ENCODE data around the gene BMPR1A. TPM values are rescaled to one million over a fixed set of nuclear protein-coding genes. Genes with fewer than 3 reads are reported as not detected.

Gene BMPR1A
- total RNA-seq, 1 experiment from 2014 or later, result 42.6 TPM

DNA sequence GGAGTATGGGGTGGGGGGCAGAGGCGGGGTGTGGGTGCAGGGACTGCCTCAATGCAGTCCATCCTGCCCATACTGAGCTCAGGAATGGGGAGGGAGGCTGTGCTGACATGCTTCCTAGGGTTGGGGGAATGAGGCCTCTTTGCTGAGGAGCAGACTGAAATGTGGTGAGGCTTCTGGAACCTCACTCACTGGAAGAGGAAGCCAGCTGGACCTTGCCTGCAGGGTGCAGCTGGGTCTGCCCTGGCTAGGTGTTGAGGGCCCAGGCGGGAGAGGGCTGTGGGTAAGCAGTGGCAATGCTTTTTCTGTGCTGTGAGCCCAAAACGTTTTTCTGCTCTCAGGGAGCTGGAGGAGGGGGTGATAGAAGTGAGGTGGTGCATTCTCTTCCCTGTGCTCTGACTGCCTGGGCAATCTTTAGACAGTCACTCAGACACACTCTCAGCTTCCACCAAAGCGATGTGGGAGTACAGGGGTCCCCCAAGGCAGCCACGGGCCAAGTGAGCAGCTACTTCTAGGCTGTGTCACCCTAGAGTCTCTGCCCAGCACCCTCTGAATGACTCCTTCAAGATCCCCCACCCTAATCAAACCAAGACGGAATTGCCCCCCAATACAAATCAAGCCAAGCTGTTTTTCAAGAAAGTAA, 41.1 kb upstream of the BMPR1A start (continued):
- TF ChIP-seq CTCF (IDR thresholded peaks at IDR 0.05 in 2 of 3, conservative IDR thresholded peaks at IDR 0.05 in 1 of 3; ENCODE audit: borderline replicate concordance in 1 of 3, insufficient read depth in 1 of 3, low read depth in 2 of 3, low read length in 2 of 3), result no peak
- TF ChIP-seq RAD21 (IDR thresholded peaks at IDR 0.05; ENCODE audit: low read depth), result no peak
- TF ChIP-seq JUND (IDR thresholded peaks at IDR 0.05), result no peak
- no peak for TF ChIP-seq ELF1 (IDR thresholded peaks at IDR 0.05; ENCODE audit: borderline replicate concordance, low read depth)
- TF ChIP-seq ZFX (IDR thresholded peaks at IDR 0.05), result no peak
- TF ChIP-seq EZH2phosphoT487 (IDR thresholded peaks at IDR 0.05; ENCODE audit: borderline replicate concordance), result no peak

GRCh38 chr10:86715836-86716235, 40.6 kb upstream of the BMPR1A start:
- TF ChIP-seq, protein P1, sequence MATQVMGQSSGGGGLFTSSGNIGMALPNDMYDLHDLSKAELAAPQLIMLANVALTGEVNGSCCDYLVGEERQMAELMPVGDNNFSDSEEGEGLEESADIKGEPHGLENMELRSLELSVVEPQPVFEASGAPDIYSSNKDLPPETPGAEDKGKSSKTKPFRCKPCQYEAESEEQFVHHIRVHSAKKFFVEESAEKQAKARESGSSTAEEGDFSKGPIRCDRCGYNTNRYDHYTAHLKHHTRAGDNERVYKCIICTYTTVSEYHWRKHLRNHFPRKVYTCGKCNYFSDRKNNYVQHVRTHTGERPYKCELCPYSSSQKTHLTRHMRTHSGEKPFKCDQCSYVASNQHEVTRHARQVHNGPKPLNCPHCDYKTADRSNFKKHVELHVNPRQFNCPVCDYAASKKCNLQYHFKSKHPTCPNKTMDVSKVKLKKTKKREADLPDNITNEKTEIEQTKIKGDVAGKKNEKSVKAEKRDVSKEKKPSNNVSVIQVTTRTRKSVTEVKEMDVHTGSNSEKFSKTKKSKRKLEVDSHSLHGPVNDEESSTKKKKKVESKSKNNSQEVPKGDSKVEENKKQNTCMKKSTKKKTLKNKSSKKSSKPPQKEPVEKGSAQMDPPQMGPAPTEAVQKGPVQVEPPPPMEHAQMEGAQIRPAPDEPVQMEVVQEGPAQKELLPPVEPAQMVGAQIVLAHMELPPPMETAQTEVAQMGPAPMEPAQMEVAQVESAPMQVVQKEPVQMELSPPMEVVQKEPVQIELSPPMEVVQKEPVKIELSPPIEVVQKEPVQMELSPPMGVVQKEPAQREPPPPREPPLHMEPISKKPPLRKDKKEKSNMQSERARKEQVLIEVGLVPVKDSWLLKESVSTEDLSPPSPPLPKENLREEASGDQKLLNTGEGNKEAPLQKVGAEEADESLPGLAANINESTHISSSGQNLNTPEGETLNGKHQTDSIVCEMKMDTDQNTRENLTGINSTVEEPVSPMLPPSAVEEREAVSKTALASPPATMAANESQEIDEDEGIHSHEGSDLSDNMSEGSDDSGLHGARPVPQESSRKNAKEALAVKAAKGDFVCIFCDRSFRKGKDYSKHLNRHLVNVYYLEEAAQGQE (IDR thresholded peaks at IDR 0.05; ENCODE audit: low read depth), result no peak
- no peak for TF ChIP-seq TCF7L2 (IDR thresholded peaks at IDR 0.05; ENCODE audit: borderline replicate concordance, extremely low read depth, insufficient read depth, insufficient read length)
- no peak for TF ChIP-seq CBX3 (IDR thresholded peaks at IDR 0.05; ENCODE audit: low read depth)
- no peak for TF ChIP-seq ELF1 (IDR thresholded peaks at IDR 0.05; ENCODE audit: borderline replicate concordance, low read depth)
- TF ChIP-seq POLR2A (IDR thresholded peaks at IDR 0.05; ENCODE audit: borderline replicate concordance, extremely low read depth, insufficient read depth, insufficient read length), result no peak
- TF ChIP-seq POLR2AphosphoS5 (IDR thresholded peaks at IDR 0.05; ENCODE audit: low read depth, low read length), result no peak
- no peak for TF ChIP-seq YY1 (IDR thresholded peaks at IDR 0.05; ENCODE audit: extremely low read depth, insufficient replicate concordance, low read depth, low read length)
- no peak for TF ChIP-seq EGR1 (IDR thresholded peaks at IDR 0.05; ENCODE audit: low read depth)
- no peak for TF ChIP-seq ZBTB33 (IDR thresholded peaks at IDR 0.05; ENCODE audit: extremely low read depth, insufficient replicate concordance, low read length)
- TF ChIP-seq SP1 (IDR thresholded peaks at IDR 0.05; ENCODE audit: low read depth), result no peak
- no peak for TF ChIP-seq ATF3 (IDR thresholded peaks at IDR 0.05)
- TF ChIP-seq EZH2phosphoT487 (IDR thresholded peaks at IDR 0.05; ENCODE audit: borderline replicate concordance), result no peak
- no peak for TF ChIP-seq SIN3A (IDR thresholded peaks at IDR 0.05; ENCODE audit: low read depth)
- ATAC-seq (no peak), DNase-seq (ENCODE audit: low read depth, low spot score) (no peak)
- Histone ChIP-seq H3K36me3 (ENCODE audit: control insufficient read depth in 1 of 2, insufficient read depth in 2 of 2, low read length in 2 of 2) (no peaks in the 10 kb centered on the region), H4K20me1 (ENCODE audit: insufficient read depth) (no peaks in the 10 kb centered on the region), H3K27ac (ENCODE audit: low read depth, low read length) (no peak overlapping the region), H3K9me2 (ENCODE audit: insufficient read depth) (no peaks in the 10 kb centered on the region), H2AFZ (ENCODE audit: low read depth, low read length, poor library complexity, severe bottlenecking) (no peak overlapping the region), H3K4me1 (ENCODE audit: control insufficient read depth in 1 of 2, insufficient read depth in 2 of 2, low read length in 2 of 2) (peaks cover 6 to 12% of the 10 kb centered on the region in 2 experiments; a peak in 3 of 4 replicates), H3K4me3 (replicated peaks in 1 of 2; ENCODE audit: low read depth in 1 of 2, low read length in 2 of 2) (no peak overlapping the region), H3K79me2 (ENCODE audit: insufficient read depth, low read length) (no peaks in the 10 kb centered on the region), H3K9ac (ENCODE audit: low read length) (no peak overlapping the region), H3K4me2 (ENCODE audit: low read length) (no peak overlapping the region), H3K27me3 (ENCODE audit: insufficient read depth, low read length) (no peaks in the 10 kb centered on the region), H3K9me3 (ENCODE audit: control insufficient read depth in 1 of 2, insufficient read depth in 1 of 2, low read depth in 1 of 2, low read length in 2 of 2) (no peaks in the 10 kb centered on the region)
- no TSS peak for BruUV-seq (replicated peaks)
- ChIA-PET RAD21 (ENCODE audit: low non-redundant PET in 1 of 2, low total read pairs in 2 of 2, uncharacterized antibody in 2 of 2, unreplicated experiment in 2 of 2) (no interaction called here), CTCF (no interaction called here), POLR2A (interaction anchor here (0.6 kb wide), 1 partner anchor 25 kb away, joined by 5 read pairs; no protein-coding TSS in a partner anchor)
- intact Hi-C loops (cut with micrococcal nuclease), result no loop called here
